ENCODE measurements around the gene SOSTDC1. TPM values are rescaled to one million over a fixed set of nuclear protein-coding genes. Genes with fewer than 3 reads are reported as not detected.

SOSTDC1 gene
- total RNA-seq, 2 experiments from 2014 or later = not detected

GRCh38 chr7:16436306-16436705, 29.2 kb downstream of the SOSTDC1 start:
- Histone ChIP-seq H3K27ac (ENCODE audit: low read depth, low read length, poor library complexity, severe bottlenecking) (no peak overlapping the region), H3K4me2 (ENCODE audit: low read length) (no peak overlapping the region), H3K79me2 (ENCODE audit: insufficient read depth, low read depth, low read length) (no peaks in the 10 kb centered on the region), H4K20me1 (ENCODE audit: insufficient read depth, low read length) (no peaks in the 10 kb centered on the region; the same call in 1 of the 2 replicates), H3K4me1 (ENCODE audit: insufficient read depth, low read length, poor library complexity, severe bottlenecking) (no peaks in the 10 kb centered on the region), H3K36me3 (ENCODE audit: insufficient read depth, low read length) (no peaks in the 10 kb centered on the region), H3K9me3 (ENCODE audit: low read length) (no peaks in the 10 kb centered on the region), H3K4me3 (ENCODE audit: low read depth, low read length, poor library complexity, severe bottlenecking) (no peak overlapping the region), H2AFZ (ENCODE audit: low read length) (no peak overlapping the region), H3K9me2 (ENCODE audit: insufficient read depth, low read length) (no peaks in the 10 kb centered on the region)
- CTCF ChIA-PET (ENCODE audit: unreplicated experiment) = no interaction called here
- POLR2A ChIA-PET = interaction anchor here (0.7 to 1.4 kb wide), 4 partner anchors 19 to 617 kb away, joined by 3 to 6 read pairs (median 3); no protein-coding TSS in a partner anchor
- DNase-seq (ENCODE audit: low spot score) = no peak
- BruUV-seq (replicated peaks) = no TSS peak
- TF ChIP-seq CTCF (conservative IDR thresholded peaks at IDR 0.05; ENCODE audit: low read length) = no peak
- TF ChIP-seq EZH2phosphoT487 (IDR thresholded peaks at IDR 0.05; ENCODE audit: borderline replicate concordance, low read depth, low read length) = no peak
- intact Hi-C loops (cut with micrococcal nuclease; ENCODE audit: unreplicated experiment) = loop anchor here (10.0 kb wide), 1 partner anchor 478 kb away; no protein-coding TSS in a partner anchor

- H3K9me3 ChIP-seq (ENCODE audit: low read length) = no peaks in the 10 kb centered on the region
- no peaks in the 10 kb centered on the region; the same call in 1 of the 2 replicates for H4K20me1 ChIP-seq (ENCODE audit: insufficient read depth, low read length)
- intact Hi-C loops (cut with micrococcal nuclease; ENCODE audit: unreplicated experiment) = loop anchor here (2.0 to 10.0 kb wide), 2 partner anchors 131 to 481 kb away; no protein-coding TSS in a partner anchor
- H3K27ac ChIP-seq (ENCODE audit: low read depth, low read length, poor library complexity, severe bottlenecking) = no peak overlapping the region
- no peaks in the 10 kb centered on the region for H3K9me2 ChIP-seq (ENCODE audit: insufficient read depth, low read length)
- H3K4me1 ChIP-seq (ENCODE audit: insufficient read depth, low read length, poor library complexity, severe bottlenecking) = no peaks in the 10 kb centered on the region
- no peak overlapping the region for H3K4me2 ChIP-seq (ENCODE audit: low read length)
- H3K4me3 ChIP-seq (ENCODE audit: low read depth, low read length, poor library complexity, severe bottlenecking) = no peak overlapping the region
- no peaks in the 10 kb centered on the region for H3K36me3 ChIP-seq (ENCODE audit: insufficient read depth, low read length)
- ChIA-PET CTCF (ENCODE audit: unreplicated experiment) (interaction anchor here (0.6 kb wide), 1 partner anchor 16 kb away, joined by 3 read pairs; no protein-coding TSS in a partner anchor), POLR2A (no interaction called here)
- DNase-seq (ENCODE audit: low spot score) = no peak
- H3K79me2 ChIP-seq (ENCODE audit: insufficient read depth, low read depth, low read length) = no peaks in the 10 kb centered on the region
- BruUV-seq (replicated peaks) = no TSS peak
- TF ChIP-seq CTCF (conservative IDR thresholded peaks at IDR 0.05; ENCODE audit: low read length) (no peak), EZH2phosphoT487 (IDR thresholded peaks at IDR 0.05; ENCODE audit: borderline replicate concordance, low read depth, low read length) (no peak)
- H2AFZ ChIP-seq (ENCODE audit: low read length) = no peak overlapping the region
Measured at GRCh38 chr7:16433568-16434122, 31.9 kb downstream of the SOSTDC1 start.

- Histone ChIP-seq H3K4me1 (ENCODE audit: insufficient read depth, low read length, poor library complexity, severe bottlenecking) (no peaks in the 10 kb centered on the region), H3K4me3 (ENCODE audit: low read depth, low read length, poor library complexity, severe bottlenecking) (no peak overlapping the region), H3K9me2 (ENCODE audit: insufficient read depth, low read length) (no peaks in the 10 kb centered on the region), H3K4me2 (ENCODE audit: low read length) (no peak overlapping the region), H3K36me3 (ENCODE audit: insufficient read depth, low read length) (no peaks in the 10 kb centered on the region), H4K20me1 (ENCODE audit: insufficient read depth, low read length) (no peaks in the 10 kb centered on the region; the same call in 1 of the 2 replicates), H2AFZ (ENCODE audit: low read length) (no peak overlapping the region), H3K79me2 (ENCODE audit: insufficient read depth, low read depth, low read length) (no peaks in the 10 kb centered on the region), H3K9me3 (ENCODE audit: low read length) (no peaks in the 10 kb centered on the region), H3K27ac (ENCODE audit: low read depth, low read length, poor library complexity, severe bottlenecking) (no peak overlapping the region)
- intact Hi-C loops (cut with micrococcal nuclease; ENCODE audit: unreplicated experiment) = loop anchor here (2.0 to 10.0 kb wide), 2 partner anchors 132 to 482 kb away; no protein-coding TSS in a partner anchor
- CTCF ChIA-PET (ENCODE audit: unreplicated experiment) = no interaction called here
- POLR2A ChIA-PET = interaction anchor here (0.6 kb wide), 1 partner anchor 1501 kb away, joined by 3 read pairs; no protein-coding TSS in a partner anchor
- peak; percentile 27; the same call in 1 of the 2 replicates for TF ChIP-seq CTCF (conservative IDR thresholded peaks at IDR 0.05; ENCODE audit: low read length)
- TF ChIP-seq EZH2phosphoT487 (IDR thresholded peaks at IDR 0.05; ENCODE audit: borderline replicate concordance, low read depth, low read length) = no peak
- DNase-seq (ENCODE audit: low spot score) = no peak
- no TSS peak for BruUV-seq (replicated peaks)
Measured at GRCh38 chr7:16432425-16432731, 33.2 kb downstream of the SOSTDC1 start.
